NCI-H345 treated with DMSO at 0.1 percent for 48 hours (cell line): ENCODE data around the gene FAM221B.

Experiments used
- DNase-seq: peaks from one replicate; lab custom pipeline; 2025; ENCODE audit not compliant: unreplicated experiment; lab: John Stamatoyannopoulos, UW

FAM221B gene

DNA sequence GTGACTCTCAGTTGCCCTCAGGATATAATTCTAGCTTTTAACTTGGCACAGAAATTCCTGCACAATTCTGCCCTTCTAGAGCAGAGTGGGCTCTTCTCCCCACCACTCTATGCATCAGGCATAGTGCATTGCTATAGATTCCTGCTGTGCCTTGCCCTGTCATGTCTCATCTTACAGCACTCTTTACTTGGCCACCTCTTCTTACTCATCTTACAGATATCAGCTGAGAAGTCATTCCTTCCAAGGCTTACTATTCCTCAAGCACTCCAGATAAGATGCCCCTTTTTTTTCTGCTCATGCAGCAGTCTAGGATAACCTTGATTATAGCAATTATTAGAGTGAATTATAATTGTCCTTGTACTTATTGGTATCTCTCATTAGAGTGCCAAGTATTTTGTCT, 5.6 kb downstream of the FAM221B start:
- no peak for DNase-seq

DNA sequence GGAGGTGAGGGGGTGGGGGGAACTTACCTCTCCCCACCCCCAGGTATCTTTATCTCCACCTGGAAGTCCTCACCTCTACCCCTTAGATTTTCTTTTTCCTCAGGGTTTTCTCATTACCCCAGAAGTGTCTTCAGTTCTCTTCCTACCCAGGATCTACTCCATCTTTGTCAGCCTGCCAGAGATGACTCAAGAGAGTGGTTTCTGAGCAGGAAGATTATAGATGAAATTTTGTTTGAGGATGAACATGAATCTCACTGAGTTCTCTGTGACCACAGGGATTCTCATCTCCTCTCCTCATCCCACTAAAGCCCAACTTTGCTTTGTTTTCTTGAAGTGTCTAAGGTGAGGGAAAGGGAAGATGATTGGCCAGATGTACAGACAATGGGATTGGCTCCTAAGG, 8.5 kb downstream of the FAM221B start:
- no peak for DNase-seq

DNA sequence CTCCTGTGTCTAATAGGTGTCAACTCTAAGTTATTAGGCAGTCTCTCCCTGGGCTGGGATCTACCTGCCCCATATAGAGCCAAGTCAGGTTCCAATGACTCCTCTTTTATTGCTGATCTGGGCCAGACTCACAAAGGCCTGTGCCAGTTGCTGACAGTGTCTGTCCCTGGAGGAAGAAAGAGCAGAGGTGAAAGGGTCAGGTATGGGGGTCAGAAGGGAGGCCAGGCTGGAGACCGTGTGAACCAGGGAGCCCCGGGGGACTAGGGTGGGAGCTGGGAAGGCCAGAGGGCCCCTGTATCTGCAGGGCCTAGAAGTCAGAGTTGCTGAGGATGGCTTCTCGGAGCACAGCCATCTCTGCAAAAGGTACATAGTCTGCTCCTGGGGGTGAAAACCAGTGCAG, 10.2 kb downstream of the FAM221B start:
- DNase-seq, result no peak

DNA sequence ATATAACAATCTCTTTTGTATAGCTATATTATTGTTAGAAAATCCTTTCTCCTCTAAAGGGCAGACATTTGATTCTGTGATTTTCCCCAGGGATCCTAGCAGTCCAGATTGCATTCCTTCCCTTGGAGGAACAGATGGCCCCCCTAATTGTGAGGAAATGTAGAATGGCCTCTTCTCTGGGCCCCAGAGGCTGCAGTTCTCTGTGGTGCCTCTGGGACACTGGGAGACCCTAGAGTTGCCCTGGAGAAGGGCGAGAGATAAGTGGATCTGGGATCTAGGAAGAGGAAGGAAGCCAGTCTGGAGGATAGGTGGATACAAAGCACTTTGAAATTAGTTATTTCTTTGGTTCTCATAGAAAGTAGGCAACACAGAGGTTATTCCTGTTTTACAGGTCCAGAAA, 11.8 kb downstream of the FAM221B start:
- DNase-seq, result no peak

DNA sequence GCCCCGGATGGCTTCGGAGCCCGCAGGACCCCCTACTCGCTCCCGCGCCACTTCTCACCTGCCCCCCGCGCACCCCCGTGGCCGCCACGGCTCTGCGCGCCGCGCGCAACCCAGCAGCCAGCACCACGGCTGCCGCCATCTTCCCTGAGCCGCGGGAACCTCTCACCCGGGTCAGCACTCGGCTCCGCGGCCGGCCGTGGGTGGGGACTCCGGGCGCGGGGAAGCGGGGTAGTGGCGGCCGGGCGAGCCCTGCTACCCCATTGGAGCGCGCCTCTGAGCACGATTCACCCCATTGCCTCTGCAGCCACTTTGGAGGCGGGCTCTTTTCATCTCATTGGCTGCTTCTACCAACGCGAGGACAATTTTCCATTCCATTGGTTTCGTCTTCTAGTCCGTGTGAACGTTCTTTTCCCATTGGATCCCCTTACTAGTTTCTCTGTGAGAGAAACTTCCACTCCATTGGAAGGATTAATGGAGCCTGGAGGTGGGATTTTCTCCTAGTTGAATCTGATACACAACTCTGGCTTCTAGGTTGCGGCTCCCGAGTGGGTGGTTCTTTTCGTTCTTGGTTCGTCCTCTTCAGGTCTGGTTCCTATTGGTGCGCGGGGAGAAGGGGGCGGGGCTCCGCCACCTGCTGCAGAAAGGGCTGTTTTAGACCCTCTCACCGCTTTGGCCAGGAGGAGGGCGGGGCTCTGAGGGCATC, 13.5 kb downstream of the FAM221B start, which contains the start of gene HINT2:
HINT2 (minus strand) TSS at position 202 of the 703 bp plus-strand sequence; CDS start at position 139, 63 bp downstream.
- peak; percentile 100 for DNase-seq

DNA sequence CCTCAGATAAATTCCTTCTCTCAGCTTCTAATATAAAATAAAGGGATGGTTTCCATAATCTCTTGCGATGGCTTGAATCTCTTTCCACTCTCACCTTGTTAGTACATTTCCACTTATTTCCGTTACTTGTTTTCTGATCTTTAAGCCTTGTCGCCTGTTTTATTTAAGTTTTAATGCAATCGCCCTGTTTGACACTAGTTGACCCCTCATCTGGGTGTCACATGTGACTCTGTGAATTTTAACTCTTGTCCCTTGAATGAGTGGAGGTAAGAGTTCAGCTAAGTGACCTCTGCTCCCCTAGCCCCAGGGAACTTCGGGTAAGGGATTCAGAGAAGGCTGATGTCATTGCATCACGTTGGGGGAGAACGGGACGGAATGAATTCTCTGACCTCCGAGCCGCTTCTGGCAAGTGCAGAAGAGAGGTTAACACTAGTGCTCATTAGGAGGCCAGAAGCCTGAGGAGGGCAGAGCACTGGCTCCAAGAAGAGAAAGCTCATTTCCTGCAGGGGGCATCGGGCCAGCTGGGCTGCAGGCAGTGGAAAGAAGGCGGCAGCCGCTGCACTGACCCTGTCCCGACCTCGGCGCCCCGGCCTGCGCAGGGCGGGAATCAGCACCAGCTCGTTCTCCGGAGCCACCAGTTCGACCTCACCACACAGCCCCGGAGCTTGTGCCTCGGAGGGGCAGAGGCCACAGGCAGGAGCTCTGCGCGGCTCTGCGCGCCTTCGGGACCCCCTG, 14.3 kb downstream of the FAM221B start:
- DNase-seq, result no peak

DNA sequence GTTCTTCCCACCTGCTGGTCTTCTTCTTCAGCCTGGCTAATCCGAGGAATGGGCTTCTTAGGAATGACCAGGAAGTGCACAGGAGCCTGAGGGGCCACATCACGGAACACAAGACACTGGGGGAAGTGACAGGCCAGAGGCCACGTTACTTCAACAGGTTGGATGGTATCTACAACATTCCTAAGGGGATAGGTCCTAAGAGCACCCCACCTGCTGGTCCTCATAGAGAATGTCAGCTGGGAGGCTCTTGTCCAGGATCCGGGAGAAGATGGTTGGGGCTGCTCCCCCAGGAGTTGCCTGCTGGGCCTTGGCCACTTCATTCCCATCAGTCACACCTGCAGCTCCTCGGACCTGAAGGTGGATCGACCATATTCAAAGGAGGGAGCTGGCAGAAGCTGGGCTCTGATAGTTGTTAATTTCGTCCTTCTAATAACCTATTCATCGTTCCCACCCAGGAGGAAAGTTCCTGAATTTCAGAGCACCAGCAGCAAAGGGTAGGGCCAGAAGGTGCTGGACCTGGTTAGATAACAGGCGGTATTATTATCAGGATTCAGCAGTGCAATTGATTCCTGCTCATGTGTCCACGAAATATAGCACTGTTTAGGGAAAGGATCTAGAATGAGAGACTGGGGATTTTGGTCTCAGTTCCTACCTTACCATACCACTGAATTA, 15.0 kb downstream of the FAM221B start:
- DNase-seq, result no peak

DNA sequence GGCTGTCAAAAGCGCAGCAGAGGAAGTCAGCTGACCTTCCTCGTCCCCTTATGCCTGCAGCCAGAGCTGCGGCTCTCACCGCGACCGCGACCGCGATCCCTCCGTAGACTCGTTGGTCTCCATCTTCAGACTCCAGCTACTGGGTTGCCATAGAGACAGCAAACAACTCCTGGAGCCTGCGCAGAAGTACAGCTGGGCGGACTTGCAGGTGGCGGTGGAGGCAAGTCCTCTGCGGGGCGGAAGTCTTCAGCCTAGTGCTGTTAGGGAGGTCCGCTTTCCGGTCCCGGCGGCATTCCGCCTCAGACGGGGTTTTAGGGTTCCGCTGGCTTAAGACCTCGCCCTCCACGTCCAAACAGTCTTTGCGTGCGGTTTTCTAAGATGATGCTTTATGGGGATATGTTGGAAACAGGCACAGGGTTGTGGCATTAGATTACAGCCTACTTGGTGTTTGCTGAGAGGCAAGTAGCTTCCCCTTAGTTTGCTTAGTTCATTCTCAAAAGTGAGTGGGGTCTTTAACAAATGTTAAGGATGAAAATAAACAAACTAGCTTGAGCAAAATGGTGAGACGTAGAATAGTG, 16.4 kb downstream of the FAM221B start, which contains the start of gene SPAG8:
SPAG8 (minus strand) TSS at position 238 of the 578 bp plus-strand sequence; CDS start at position 123, 115 bp downstream.
- DNase-seq, result peak; percentile 97

DNA sequence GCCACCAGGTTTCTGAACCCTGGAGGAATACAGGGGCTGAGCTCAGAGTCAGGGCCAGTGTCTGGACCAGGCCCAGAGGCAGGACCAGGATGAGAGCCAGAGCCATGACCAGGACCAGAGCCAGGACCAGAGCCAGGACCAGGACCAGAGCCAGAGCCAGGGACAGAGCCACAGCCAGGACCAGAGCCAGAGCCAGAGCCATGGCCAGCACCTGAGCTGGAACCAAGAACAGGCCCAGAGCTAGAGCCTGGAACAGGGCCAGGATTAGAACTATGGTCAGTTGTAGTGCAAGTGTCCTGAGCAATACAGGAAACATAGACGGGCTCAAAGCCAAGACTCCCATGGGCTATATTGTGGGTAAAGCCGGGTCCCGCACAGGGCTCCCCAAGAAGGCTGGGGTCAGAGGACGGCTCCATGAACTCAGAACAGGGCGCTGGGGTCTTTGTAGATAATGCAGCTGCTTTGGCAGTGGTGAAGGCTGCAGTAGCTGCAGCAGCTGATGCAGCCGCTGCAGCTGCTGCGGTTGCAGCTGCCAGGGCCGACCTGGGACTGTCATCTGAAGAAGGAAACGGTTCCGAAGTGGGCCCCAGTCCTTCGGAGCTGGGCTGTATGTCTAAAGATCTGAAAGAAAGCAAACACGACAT, 17.0 kb downstream of the FAM221B start:
- DNase-seq, result no peak

DNA sequence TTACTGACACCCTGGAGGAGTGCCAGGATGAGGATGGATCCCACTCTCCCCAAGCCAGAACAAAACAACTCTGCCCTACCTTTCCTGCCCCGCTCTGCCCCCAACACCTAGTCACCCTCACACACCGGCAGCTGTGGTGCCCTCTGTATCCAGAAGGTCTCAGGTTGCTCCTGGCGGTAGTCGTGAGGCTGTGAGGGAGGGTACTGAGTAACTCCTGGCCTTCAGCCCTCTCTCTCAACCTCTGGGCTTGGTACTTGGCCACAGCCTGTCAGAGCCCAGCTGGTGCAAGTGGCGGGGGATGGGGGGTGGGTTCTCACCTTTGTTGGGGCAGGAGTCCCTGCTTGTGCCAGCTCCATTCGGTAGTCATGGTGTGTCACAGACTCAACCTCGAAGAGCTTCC, 18.4 kb downstream of the FAM221B start:
- DNase-seq, result no peak

DNA sequence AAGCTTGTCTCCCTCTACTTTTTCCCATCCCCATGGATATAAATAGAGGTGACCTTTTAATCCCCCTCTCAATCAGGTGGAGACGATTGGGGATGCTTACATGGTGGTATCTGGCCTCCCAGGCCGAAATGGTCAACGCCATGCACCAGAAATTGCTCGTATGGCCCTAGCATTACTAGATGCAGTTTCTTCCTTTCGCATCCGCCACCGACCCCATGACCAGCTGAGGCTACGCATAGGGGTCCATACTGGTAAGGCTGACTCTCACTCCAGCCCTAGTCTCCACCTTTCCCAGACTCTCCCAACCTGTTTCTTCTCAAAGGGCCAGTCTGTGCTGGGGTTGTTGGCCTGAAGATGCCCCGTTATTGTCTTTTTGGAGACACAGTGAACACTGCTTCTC, 20.1 kb downstream of the FAM221B start:
- no peak for DNase-seq

DNA sequence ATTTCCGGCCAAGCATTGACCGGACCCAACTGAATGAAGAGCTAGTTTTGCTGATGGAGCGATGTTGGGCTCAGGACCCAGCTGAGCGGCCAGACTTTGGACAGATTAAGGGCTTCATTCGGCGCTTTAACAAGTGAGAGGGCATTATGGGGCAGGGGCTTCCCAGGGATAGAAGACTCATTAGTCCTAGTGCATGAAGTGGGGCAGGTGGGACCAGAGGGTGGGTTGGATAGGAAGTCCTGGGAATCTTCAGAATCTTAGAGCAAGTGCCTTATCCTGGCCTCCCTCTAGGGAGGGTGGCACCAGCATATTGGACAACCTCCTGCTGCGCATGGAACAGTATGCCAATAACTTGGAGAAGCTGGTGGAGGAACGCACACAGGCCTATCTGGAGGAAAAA, 22.4 kb downstream of the FAM221B start:
- no peak for DNase-seq

DNA sequence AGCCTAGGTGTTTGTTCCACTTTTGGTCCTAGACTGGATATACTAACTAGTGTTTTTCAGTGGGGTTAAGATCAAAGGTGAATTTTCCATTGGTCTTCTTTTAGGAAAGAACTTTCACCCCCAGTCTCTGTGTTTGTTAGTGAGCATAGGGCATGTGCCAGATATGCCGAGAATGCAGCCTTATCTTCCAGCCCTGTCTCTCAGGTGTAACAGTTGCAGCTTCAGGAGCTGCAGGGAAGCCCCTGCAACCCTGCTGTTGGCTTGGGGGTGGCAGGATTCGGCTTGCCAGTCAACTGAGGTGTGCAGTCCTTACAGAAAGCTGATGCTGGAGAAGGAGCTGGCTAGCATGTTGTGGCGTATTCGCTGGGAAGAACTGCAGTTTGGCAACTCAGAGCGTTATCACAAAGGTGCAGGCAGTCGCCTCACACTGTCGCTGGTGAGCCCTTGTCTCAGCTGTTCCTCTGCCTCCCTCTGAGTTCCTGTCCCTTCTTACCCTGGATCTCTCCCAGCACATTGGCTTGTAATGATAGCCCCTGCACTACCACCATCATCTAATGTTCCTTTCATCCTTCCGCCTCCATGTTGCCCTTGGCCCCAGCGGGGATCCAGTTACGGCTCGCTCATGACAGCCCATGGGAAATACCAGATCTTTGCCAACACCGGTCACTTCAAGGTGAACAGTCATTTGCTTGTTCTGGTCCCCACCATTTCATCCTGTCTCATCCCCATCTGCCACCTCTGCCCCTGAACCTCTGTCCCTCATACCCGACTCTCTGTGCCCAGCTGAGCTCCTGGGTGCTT, 27.0 kb downstream of the FAM221B start:
- DNase-seq, result no peak

DNA sequence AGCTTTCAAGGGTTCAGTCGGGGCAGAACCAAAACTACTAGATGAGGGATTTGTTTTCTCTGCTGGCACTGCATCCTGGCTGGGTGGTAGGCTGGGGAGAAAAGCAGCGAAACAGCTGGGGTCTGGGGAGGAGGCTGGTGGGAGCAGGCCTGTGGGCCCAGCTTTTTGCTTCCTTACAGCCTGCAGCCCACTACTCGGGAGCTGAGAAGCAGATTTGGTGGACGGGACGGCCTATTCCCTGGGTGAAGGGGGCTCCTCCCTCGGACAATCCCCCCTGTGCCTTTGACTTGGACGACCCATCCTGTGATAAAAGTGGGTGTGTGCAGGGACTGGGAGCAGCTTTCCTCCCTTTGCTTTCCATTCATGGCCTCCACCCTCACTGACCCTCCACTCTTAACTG, 28.0 kb downstream of the FAM221B start:
- DNase-seq, result no peak

DNA sequence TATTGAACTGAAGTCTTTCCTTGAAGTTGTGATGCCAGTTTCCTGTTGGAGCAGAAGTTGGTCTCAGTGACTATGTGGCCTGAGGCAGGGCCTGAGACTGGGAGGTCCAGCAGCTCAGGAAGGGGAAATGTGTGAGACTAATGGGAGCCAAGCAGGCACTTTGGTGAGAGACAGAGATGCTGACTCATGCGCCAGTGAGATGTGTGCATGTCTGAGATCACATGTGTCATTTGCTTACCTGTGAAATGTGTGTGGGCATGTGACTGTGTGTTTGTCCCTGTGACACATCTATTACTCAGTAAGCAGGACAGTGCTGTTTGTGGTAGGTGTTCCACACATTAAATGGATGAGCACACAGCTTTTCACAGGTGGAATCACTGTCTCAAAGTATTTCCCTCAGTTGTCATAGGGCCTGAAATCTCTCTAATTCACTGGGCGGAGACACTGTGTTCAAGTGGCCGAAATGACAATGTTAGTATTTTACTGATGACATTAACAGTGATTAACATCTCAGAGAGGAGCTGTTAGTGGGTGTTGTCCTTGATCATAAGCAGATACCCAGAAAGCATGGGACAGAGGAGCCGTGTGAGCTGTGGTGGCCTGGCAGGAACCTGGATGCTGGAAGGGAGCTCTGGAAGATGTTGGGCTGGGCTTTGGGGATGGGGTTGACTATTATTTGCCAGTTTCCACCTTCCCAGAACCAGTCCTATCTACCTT, 29.7 kb downstream of the FAM221B start:
- no peak for DNase-seq

DNA sequence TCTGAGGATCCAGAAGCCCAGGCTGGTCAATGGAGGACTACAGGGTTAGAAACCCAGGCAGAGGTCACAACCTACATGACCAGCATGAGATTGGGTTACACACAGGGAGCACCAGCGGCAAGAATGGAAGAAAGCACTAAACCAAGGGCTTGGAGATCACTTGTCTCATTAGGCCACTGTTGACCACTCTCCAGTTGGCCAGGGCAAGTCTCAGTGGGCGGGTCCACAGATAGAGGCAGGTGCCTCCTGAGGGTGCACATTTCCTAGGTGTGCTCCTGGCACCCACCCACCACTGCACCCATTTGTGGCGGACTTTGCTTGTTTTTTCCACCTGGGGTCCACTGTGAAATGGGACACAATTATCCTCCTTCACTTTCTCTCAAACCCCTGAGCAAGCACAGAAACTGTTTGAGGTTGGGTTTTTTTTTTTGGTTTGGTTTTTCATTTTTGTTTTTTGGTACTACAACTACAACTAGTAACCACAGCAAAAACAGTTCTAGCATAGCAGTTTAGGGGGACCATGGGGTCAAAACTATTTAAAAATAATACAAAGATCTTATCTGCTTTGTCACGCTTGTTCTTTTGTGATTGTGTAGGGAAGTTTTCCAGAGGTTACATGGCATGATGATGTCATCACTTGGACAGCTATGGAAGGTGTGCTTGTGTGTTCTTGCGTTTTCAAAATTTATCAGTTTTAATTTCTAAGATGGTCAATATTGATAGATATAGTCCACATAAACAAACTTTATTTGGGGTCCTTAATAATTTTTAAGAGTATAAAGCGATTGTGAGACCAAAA, 31.0 kb downstream of the FAM221B start:
- no peak for DNase-seq

DNA sequence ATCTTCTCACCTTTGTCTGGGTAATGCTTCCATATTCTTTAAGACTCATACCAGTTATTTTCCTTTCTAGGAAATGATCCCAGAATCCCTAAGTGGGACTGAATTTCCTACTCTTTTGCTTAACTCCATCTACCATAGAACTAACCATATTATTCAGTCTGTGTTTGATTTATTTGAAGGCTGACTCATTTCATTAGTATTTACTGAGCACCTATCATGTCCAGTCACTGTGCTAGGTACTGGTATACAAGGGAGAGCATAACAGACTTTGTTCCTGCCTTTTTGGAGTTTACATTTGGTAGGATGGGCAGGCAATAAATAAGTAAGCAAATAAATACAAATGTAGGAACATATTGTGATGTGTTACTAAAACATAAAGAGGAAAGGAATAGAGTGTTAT, 32.8 kb downstream of the FAM221B start:
- DNase-seq, result no peak

DNA sequence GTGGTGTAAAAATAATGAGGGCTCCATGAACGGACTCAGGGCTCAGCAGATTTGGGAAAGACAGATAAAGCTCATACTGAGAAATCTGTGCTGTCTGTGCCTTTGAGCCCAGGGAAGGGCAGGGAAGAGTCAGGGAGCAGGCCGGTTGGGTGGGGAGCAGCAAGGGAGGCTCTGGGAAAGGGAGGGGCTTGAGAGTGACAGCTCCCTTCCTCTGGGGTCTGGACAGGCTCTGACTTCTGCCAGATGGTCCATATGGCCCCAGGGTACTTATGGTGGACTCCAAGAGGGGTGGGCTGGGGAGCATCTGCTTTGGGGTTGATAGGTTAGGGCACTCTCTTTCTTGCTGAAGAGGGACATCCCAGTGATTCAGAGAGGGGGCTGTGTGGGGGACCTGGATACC, 35.1 kb downstream of the FAM221B start:
- no peak for DNase-seq

DNA sequence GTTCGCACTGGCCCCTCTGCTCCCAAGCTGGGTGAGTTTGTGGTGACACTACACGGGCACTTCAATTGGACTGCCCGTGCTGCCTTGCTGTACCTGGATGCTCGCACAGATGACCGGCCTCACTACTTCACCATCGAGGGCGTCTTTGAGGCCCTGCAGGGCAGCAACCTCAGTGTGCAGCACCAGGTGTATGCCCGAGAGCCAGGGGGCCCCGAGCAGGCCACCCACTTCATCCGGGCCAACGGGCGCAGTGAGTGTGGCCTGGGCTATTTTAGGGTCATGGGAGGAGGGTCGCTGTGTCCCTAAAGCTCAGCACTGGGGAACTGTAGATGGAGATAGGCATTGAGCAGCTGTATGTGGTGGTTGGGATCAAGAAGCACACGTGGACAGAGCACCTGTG, 35.7 kb downstream of the FAM221B start:
- DNase-seq, result no peak
